HG02970 (cell line): Measurements from ENCODE around the gene WNT3.

Experiments used
- ATAC-seq: cut with Tn5 transposase; IDR thresholded peaks from one replicate; pipeline ENCODE4 v1.9.1; 2021; ENCODE audit warnings: mild to moderate bottlenecking, moderate library complexity, moderate number of reproducible peaks; ENCODE audit not compliant: unreplicated experiment, low FRiP score

Gene WNT3

DNA sequence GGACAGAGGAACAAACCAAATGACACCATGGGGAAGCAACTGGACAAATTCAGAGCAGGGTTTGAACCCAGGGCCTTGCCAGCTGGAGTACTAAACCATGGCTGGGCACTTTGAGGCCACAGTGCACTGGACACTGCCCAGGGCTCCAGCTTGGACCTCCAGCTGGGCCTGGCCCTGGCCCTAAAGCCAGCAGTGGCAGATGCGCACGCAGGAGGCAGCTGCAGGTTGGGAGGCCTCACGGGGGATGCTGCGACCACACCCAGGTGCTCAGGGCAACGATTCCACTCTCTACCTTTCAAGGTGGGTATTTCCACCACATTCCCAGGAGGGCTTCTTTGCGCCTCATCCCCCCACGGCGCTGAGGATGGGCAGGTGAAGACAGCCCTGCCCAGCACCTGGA lies 28.9 kb downstream of the WNT3 start:
- no peak for ATAC-seq

DNA sequence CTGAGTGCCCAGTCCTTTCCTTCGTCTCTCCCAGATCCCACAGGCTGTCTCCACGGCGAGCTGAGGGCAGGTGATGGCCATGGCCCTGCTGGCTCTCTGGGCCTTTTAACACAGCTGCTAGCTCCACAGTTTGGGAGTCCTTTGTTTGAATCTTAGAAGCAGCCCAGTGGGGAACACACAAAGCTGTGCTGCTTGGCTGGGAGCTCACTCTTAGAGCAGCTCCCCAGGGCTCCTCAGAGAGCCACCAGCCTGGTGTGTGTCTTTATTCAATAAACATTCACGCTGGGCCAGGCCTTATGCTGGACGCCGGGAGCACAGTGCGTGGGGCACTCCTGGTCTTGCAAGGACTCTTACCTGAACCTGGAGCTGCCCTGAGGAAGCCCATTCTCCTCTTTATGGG lies 29.7 kb downstream of the WNT3 start:
- no peak for ATAC-seq

DNA sequence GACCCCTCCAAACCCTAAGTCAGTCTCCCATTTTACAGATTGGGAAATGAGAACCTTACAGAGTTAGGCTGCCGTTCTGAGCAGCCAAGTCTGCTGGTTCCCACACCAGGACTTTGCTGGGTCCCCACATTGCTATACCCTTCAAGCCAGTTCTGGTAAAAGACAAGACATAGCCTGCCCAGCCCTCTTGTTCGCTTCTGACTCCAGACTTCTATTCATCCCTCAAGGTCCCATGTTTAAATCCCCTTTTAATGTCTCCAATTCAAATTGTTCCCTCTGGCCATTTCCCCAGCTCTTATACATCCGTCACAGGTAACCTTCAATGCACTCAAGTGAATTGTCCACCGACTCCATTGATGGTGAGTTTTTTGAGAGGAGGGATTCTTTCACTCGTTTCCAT lies 30.2 kb downstream of the WNT3 start:
- ATAC-seq: no peak

DNA sequence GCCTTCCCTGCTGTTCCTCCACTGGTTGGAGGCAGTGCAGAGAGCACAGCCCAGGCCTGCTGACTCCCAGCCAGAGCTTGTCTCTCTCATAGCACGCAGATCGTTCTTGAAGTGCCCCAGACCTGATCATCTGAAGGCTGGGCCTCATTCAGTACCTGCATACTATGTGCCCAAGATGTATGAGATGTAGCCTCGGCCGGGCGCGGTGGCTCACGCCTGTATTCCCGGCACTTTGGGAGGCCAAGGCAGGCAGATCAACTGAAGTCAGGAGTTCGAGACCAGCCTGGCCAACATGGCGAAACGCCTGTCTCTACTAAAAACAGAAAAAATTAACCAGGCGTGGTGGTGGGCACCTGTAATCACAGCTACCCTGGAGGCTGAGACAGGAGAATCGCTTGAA lies 31.0 kb downstream of the WNT3 start:
- no peak for ATAC-seq

DNA sequence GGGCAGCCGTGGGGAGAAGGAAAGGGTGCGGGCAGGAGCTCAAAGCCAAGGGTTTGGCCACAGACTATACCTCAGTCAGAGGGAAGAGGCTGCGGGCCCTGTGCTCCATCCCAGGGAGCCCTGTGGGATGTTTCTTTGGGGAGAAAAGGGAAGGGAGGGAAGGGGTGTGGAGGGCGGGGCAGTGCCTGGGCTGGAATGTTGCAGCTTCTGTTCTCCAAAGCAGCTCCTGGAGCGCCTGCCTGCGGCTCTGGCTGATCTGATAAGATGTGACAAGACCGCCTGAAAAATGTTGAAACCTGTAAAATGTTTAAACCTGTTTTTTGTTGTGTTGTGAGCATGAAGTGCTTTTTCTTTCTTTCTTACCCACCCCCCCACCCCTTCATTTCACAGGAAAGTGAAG lies 32.8 kb downstream of the WNT3 start:
- ATAC-seq: no peak

DNA sequence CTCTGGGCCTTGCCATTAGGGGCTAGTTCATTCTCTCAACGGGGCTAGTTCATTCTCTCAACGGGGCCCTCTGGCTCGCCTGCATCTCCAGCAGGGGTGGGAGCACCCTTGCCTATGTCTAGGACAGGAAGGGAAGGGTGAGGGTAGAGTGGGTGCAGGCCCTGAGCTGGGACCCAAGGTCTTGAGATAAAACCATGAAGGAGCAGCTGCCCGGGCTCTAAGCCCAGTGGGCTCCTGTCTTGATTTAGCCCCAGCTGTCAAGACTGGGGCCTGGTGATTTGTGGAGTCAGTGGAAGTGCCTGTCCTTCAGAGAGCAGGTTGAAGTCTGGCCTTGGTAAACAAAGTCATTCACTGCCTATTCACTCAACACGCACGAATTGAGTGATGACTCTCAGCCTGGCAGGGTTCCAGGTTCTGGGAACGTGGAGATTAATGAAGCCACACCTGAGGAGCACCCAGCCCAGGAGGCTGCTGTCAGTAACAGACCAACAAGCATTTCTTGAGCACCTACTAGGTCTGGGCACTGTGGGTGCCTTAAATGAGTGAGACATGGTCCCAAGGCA lies 35.4 kb downstream of the WNT3 start:
- ATAC-seq: no peak

DNA sequence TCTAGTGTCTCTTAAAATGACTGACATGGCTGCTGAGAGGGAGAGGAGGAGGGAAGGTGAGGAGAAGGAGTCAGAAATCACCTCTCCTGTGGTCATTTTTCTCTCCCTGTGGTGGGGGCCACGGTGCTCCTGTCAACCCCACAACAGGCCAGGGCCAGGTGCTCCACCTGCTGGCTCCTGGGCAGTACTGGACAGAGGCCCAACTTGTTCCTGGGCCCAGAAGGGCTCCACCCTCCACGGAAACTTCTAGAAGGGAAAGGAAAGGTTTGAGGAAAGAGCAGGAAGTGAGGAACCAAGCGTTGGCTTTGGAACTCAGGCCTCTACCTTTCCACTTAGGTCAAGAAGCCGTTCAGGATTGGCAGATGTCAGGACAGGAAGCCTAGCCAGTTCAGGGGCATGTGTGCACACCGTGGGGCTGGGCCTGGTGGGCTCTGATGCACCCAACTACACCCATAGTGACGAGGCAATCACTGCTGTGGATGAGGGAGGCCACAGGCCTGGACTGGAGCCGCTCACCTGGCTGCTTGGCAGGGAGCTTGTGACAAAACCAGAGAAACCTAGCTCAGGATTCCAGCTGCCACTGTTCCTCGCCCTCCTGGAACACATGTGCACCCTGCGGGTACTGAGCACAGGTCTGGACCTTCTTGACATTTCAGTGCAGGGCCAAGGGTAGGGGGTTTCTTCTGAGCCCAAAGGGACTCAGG lies 36.1 kb downstream of the WNT3 start:
- ATAC-seq: no peak

DNA sequence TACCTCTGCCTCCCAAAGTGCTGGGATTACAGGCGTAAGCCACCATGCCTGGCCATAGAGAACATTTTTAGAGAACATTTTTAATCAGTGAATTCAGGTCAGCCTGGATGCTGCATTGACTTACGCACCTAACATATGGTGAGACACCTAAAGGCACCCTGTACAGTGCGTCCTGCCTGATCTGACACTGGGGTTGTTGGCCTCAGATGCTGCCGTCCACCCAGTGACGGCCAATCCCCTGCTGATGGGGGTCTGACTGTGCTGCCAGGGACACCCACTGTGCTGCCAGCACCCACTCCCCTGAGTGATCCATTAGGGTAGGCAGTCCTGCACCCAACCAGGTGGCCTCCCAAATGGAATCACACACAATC lies 38.5 kb downstream of the WNT3 start:
- ATAC-seq: no peak

DNA sequence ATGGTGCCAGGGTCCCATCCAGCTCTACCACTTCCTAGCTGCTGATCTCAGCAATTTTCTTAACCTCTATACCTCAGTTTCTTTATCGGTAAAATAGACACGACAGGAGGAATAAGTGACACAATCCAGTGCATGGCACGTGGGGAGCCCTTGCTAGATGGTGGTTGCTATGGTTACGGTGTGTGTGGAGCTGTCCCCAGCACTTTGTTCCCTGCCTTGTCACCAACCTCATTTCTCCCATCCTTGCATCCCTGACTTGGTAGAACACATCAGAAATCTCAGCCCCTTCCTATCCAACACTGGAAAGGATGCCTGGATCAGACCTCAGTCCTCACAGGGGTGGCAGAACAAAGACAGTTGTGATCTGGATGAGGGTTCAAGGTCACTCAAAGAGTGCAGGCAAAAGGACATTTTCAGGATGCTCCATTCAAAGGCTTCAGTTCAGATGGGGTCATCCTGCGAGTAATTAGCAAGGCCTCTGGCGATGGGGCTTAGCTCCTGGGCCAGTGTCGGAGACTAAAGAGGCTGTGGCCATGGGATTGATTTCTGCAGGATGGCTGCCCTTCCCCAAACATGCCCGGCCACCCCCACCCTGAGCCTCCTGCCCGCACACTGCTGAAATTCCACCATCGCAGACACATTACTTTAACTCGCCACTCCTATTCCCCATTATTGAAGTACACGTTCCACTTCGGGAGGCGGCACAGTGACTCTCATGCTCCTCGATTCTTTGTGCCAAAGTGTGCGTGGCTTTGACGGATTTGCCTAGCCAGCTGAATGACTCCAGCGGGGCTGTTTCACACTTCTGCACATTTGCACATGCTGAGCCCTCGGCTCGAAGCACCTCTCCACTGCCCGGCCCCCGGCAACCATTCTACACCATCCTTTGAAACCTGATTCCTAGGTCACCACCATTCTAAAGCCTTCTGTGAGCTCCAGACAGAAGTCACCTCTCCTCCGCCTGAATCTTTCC lies 40.3 kb downstream of the WNT3 start:
- no peak for ATAC-seq

DNA sequence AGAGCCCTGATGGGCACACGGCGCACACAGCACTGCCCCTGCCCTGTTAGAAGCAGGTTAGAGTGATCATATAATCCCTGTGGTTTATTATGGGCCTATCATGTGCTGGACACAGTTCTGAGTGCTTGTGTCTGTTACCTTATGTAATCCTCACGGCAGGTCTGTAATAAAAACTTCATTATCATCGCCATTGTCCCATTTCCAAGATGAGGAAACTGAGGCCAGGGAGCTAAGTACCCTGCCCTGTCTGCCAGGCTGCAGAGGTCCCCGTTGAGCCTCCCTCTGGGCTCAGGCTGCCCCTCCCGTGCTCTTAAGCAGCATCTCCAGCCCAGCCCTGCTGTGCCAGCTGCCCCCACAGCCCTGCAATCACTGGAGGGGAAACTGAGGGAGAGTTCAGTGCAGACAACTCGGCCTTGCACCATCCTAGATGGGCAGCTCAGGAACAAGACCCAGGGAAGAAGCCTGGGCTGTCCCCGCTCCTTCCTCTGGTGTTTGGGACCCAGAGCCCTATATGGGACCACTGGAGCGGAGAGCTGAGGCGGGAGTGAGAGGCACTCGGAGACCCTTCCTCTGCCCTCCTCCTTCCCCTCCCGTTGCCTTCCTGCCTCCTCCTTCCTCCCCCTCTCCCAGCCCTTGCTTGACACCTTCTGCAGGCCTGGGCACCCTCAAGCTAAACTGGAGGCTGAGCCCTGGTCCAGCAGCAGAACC lies 42.0 kb downstream of the WNT3 start:
- no peak for ATAC-seq

DNA sequence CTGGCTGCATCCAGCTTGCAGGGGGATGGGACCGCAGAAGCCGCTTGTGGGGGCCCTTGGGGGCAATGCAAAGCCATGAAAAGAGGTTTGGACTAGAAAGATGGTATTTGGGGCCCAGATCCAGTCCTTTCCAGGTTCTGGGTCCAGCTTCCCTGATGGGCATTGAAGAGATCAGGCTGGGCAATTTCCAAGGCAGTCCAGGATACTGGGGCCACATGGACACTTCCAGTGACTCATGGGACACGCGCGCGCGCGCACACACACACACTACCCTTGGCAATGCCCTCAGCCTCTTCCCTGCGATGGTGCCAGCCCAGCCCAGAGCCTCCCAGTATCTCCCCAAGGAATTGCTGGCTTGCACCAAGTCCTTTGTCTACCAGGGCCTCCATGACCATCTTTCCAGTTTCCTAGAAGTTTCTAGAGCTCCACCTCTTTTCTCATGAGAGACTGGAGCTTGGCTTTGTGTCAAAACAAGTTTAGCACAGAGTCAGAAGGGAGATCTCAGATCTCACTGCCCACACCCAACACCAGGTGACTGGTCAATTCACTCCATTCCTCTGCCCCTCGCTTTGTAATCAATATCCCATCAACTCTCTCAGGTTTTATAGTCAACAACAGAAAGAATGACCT lies 44.3 kb downstream of the WNT3 start:
- ATAC-seq: no peak

DNA sequence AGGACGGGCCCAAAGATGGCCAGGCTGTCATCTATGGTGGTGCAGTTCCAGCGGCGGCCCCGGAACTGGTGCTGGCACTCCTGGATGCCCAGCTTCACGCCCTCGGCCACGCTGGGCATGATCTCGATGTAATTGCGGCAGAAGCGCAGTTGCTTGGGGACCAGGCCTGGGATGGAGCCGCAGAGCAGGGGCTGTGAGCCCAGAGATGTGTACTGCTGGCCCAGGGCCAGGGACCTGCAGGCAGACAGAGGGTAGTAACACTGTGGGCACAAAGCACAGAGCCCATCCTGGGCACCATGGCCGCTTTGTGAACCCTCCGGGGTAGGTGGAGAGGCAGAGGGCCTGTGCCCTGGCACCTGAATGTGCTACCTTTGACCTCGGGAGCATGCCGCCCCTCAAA lies 44.8 kb downstream of the WNT3 start:
- ATAC-seq: no peak

DNA sequence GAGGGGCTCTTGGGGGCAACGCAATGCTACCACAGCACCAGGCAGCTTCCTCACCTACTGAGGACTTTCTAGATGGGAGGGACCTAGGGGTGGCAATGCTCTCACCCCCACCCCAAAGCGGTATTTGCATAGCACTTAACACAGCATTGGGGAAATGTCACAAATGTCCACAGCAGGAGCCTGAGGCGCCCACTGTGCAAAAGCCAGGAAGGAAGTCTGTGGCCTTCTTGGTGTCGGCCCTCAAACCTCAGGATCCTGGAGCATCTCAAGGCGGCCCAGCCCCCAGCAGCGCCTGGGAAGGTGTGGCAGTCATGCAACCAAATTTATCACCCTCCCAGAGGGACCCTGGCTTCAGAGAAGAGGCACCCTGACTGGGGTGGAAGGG lies 45.3 kb downstream of the WNT3 start:
- ATAC-seq: no peak

DNA sequence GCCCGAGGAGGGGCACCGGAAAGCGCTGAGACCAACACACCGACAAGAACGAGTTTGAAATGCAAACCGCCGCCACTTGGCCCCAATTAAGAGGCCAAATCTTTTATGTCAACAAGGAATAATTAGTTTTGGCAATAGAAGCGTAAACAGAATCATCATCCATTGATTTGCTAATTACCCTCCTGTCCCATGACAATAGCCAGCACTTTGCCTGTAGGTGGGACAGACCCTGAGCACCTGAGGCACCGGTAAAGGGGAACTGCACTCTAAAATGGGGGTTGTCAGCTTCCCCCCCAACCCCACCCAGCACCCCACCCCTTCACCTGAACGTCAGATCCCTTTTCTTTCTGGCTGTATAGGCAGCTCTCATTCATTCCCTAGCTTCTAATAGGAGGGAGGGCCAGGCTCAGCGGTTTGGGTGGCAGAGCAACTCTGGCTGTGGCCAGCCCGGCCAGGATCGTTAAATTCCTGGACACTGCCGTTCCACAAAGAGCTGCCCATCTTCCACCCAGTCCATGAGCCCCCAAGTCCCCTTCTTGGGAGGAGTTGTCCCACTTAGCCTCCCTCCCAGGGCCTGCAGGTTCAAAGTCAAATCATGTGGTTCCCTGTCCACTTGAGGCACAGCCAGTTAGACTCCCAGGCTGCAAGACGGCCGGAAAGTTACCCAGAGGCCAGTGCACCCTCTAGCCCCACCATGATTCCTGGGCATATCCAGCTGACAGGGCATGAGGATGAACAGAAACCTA lies 45.8 kb downstream of the WNT3 start:
- no peak for ATAC-seq

DNA sequence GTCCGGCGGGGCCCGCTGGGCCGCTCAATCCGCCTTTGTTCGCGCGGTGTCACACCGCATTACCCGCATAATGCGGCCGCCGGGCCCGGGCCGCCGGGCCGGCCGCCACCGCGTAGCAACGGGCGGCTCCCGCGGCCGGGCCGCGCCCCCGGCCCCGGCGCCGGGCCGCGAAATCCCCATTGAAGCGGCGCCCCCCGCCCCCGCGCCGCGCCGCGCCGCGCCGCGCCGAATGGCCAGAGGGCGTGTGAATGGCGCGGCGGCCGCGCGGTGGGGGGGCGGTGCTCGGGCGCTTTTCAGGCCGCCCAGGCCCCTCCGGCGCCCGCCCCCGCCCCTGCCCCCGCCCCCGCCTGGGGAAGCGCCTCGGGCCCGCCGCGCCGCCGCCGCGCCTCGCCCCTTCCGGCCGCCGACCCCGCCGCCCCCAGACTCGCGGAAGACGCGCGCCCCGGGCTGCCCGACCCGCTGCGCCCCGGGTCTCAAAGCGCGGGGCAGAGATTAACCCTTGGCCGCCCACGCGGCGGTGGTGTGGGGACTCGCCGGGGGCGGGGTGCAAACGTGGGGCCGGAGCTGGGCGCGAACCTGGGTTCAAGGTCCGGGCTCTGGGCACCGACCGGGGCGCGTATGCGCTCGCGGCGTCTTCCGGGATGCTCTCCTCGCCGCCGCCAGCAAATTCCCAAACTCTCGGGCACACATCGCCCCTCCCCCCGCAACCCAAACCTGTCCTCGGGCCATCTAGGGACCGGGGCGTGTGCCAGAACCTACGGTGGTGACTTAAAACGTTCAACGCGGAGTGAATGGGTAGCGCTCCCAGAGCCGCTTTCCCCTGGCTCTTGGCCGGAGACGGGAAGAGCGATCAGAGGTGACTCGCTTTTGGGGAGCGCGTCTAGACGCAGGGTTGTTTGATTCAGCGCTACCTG lies 46.7 kb downstream of the WNT3 start:
- no peak for ATAC-seq

DNA sequence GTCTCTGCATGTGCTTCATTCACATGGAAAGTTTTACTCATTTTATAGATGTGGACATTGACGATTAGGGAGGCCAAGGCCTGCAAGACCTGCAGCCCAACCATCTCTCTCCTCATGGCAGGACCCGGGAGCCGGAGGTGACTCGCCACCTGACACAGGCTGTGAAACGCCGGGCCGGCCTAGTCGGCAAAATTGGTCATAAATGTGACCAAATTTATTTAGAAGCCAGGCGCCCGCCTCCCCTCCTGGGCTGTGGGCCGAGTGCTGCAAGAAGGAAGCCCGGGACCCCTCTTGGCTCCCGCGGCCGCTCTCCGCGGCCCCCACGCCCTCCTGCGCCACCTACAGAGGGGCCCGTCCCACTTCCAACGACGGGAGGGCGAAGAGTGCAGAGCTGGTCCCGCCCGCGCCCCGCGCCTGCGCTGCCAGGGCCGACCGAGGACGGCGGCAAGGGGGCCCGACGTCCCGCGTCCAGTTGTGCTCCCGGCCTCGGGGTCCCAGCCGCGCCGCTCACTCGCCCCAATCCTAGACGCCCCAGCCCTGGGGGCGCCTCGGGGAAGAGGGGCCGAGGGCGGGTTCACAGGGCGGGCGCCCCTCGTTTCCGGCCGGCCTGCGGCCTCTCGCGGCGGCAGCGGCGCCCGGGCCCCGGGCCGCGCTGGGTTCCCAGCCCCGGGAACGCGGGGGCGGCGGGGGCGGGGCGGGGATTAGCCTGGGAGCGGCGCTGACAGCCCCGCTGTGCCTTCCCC lies 47.5 kb downstream of the WNT3 start:
- no peak for ATAC-seq

DNA sequence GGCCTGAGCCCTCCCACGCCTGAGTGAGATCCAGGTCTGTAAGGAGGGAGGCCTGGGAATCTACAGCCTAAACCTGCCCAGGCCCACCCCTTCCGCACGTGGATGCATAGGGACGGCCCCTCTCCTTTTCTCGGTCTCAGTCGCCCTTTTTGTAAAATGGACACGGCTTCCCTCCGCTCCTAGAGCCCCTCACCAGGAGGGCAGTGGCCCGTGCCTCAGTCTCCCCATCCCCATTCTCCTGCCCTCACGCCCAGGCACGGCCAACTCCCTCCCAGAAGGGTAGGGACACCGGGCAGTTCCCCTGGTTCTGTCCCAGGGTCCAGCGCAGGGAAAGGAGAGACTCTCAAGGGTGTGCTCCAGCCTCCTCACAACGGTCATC lies 48.1 kb downstream of the WNT3 start:
- ATAC-seq: no peak
